GM18907 (cell line): ENCODE results near the gene CARMIL3.

Experiments
- ATAC-seq: cut with Tn5 transposase; IDR thresholded peaks from one replicate; pipeline ENCODE4 v1.9.1; 2021; ENCODE audit warnings: mild to moderate bottlenecking, moderate library complexity; ENCODE audit not compliant: unreplicated experiment

Gene CARMIL3

GRCh38 chr14:24113801-24114531 is 62.2 kb downstream of the CARMIL3 start:
- ATAC-seq = peak; percentile 42

DNA sequence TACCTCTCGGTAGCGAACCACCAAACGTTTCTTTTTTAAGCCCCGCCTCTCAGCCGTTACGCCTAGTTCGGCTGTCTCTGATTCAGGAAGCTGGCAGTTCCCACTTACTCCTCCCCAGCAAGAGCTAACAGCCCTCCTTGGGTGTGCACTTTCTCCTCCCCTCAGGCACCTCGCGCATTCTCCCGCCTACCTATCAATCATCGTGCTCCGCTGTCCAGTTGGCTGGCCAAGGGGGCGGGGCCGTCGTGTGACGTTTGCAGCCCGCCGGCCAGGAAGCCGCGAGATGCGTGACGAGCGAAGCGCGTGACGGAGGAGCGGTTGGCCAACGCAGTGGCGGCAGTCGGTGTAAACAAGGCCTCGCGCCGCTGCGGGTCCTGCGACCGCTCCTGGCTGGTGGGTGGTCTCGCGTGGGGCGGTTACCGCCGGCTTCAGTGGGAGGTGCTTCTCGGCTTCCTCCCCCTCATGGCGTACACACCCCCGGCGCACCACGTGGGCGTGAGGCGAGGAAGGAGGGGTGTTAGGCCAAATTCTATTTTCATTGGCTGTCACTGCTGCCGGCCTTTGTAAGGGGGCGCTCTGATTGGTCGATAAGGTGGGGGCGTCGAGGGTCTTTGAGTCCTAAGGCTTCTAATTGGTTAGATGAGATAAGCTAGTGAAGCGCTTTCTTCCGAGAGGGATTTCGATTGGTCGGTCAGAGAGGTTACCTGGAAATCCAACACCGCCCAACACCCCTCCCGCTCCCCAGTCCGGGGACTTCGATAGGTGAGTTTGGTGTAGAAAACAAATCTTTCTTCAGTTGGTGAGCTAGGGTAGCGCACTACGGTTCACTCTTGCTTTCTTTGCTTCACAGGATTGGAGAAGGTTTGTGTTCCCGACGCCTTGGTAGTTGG is 63.0 kb downstream of the CARMIL3 start, which contains the start of the genes DCAF11 and NRL:
DCAF11 (plus strand) TSS at position 246 of the 890 bp plus-strand sequence. CDS start 818 bp downstream, outside the sequence.
NRL (minus strand) TSS at position 418 of the 890 bp plus-strand sequence. CDS start 32,101 bp downstream, outside the sequence.
- ATAC-seq = peak; percentile 90

DNA sequence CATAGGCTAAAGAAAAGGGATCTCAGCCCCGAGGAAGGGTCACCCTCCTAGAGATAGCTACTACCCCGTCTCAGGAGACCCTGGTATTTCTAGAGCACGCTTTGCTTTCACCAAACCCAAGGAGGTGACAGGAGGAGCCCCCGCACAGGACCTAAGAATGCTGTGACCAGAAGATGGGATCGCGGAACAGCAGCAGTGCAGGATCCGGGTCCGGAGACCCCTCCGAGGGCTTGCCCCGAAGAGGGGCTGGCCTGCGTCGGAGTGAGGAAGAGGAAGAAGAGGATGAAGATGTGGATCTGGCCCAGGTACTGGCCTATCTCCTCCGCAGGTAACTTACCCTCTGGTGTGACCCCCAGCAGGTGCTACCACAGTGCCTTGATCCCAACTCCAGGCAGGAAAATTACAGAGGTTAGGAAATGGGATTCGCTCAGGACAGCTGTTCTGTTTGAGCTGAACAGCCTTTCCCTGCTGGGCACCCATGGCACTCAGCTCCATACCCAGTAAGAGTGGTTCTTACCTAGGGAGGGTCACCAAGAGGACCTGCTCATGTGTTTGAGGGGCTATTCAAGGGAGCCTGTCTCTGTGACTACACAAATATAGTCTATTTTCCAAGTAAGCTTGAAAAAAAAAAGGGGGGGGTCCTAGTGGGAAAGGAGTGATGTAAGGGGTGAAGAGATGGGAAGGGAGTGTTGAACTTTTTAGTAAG is 63.8 kb downstream of the CARMIL3 start:
- ATAC-seq = no peak

GRCh38 chr14:24116128-24116814 is 64.5 kb downstream of the CARMIL3 start:
- no peak for ATAC-seq

- no peak for ATAC-seq
Observed at GRCh38 chr14:24117179-24117578, 65.4 kb downstream of the CARMIL3 start.
